Stomach (tissue), 9 donors: ENCODE data around the gene NARS2. TPM values are rescaled to one million over a fixed set of nuclear protein-coding genes. Genes with fewer than 3 reads are reported as not detected.
"Not testable (repeated sequence)": the region's sequence is repeated elsewhere in the genome, so short reads cannot be mapped to it uniquely, and the experiment has no call there.

Experiments
- DNase-seq, 2 donors: peaks; one replicate each; pipeline versions ENCODE4 v3.0.0 to v3.0.0-alpha.2; 2013 to 2019
- H3K27ac ChIP-seq, 5 donors: fragments of 200-600 bp in 4 of 5; sonication (generic) in 4 of 5; one replicate each; pipeline ENCODE4 v1.5.1; 2013 to 2019; ENCODE audit warnings: mild to moderate bottlenecking in 1 of 5, moderate library complexity in 1 of 5
- H3K27me3 ChIP-seq, 3 donors: fragments of 200-600 bp; sonication (generic); one replicate each; pipeline ENCODE4 v1.5.1; 2017 to 2019; ENCODE audit warnings: mixed run types in 1 of 3
- H3K36me3 ChIP-seq, 4 donors: fragments of 200-600 bp; sonication (generic); 1 replicate in 3 of 4; 2 replicates in 1 of 4; pipeline ENCODE4 v1.5.1; 2016 to 2019
- H3K4me1 ChIP-seq, 4 donors: fragments of 200-600 bp; sonication (generic); one replicate each; pipeline ENCODE4 v1.5.1; 2016 to 2019
- H3K4me3 ChIP-seq, 4 donors: fragments of 200-600 bp; sonication (generic) in 3 of 4; one replicate each; pipeline ENCODE4 v1.5.1; 2016 to 2019; ENCODE audit warnings: mild to moderate bottlenecking in 1 of 4
- H3K9me3 ChIP-seq, 4 donors: fragments of 200-600 bp; sonication (generic); one replicate each; pipeline ENCODE4 v1.5.1; 2016 to 2019
- CTCF ChIP-seq, 7 experiments: fragments of 450-650 bp in 4 of 7; fragments of 200-600 bp in 3 of 7; sonication (generic) in 3 of 7; IDR thresholded peaks; one replicate each; pipeline ENCODE4 v1.5.1; 2016 to 2019; ENCODE audit warnings: antibody characterized with exemption in 7 of 7, control low read depth in 2 of 7, mild to moderate bottlenecking in 1 of 7
- EP300 ChIP-seq: sonication (generic); formaldehyde crosslinking; IDR thresholded peaks from one replicate; pipeline ENCODE4 v1.6.1; 2017; ENCODE audit warnings: antibody characterized with exemption
- POLR2A ChIP-seq, 4 donors: fragments of 450-650 bp; IDR thresholded peaks; one replicate each; pipeline ENCODE4 v1.6.1; 2016; ENCODE audit warnings: antibody characterized with exemption in 4 of 4, control low read depth in 2 of 4, mild to moderate bottlenecking in 1 of 4, moderate library complexity in 1 of 4
- POLR2AphosphoS5 ChIP-seq, 3 donors: sonication (generic); formaldehyde crosslinking; IDR thresholded peaks; one replicate each; pipeline ENCODE4 v1.6.1; 2016; ENCODE audit warnings: antibody characterized with exemption in 3 of 3
- WGBS, 5 donors: extraction: QIAGEN DNeasy Blood & Tissue Kit in 3 of 5; methylation state at CpG; one replicate each; pipeline versions ENCODE4 v1.1.5 to v1.1.7; 2013 to 2018; 5-methylcytosine and 5-hydroxymethylcytosine counted together
- intact Hi-C: fragments of 100-400 bp; cut with DNase I; formaldehyde crosslinking; loops from one replicate; pipeline ENCODE4 v1.15.1; 2023; ENCODE audit warnings: low total_unique reads
- polyA plus RNA-seq, 3 donors: library from polyadenylated mRNA; stranded (reverse); fragments of 200-250 nt; gene quantifications; one replicate each; pipeline ENCODE4 v1.2.3, GENCODE V29; 2013
- total RNA-seq, 5 donors: library from RNA; depleted of rRNA; stranded (reverse); fragments of >200 nt; gene quantifications; one replicate each; pipeline versions ENCODE4 v1.1.0 to v1.2.3, GENCODE V29; 2014 to 2016
- donor health status: healthy with polysubstance abuse.
- donor health status: Bipolar disorder and iron deficiency.
- donor health status: healthy.

NARS2 gene
- total and polyA plus RNA-seq, 8 donors = 4.7 to 34.5 (median 14.1) TPM

- TF ChIP-seq EP300 (no peak), CTCF (IDR thresholded peaks at IDR 0.05) (no peak), POLR2AphosphoS5 (IDR thresholded peaks at IDR 0.05) (no peak), POLR2A (IDR thresholded peaks at IDR 0.05) (no peak)
- H3K36me3 ChIP-seq = no peaks in the 10 kb centered on the region
- no peak overlapping the region for H3K4me3 ChIP-seq
- H3K27ac ChIP-seq = no peak overlapping the region
- H3K27me3 ChIP-seq = peaks cover 0 to 9% (median 0%) of the 10 kb centered on the region in 3 donors
- DNase-seq = no peak
- H3K9me3 ChIP-seq = no peaks in the 10 kb centered on the region
- WGBS, 5 donors = 82 to 89% (median 83%) methylated on average over 7 of the region's 7 CpGs
- H3K4me1 ChIP-seq = peaks cover 0 to 10% (median 4%) of the 10 kb centered on the region in 4 donors
- intact Hi-C loops = no loop called here
These were observed 30.6 kb upstream of the NARS2 start for GRCh38 chr11:78605296-78605695.

GRCh38 chr11:78603792-78604191 lies 29.1 kb upstream of the NARS2 start:
- no peak for DNase-seq
- Histone ChIP-seq H3K27me3 (peaks cover 0 to 9% (median 0%) of the 10 kb centered on the region in 3 donors), H3K4me1 (peaks cover 0 to 10% (median 4%) of the 10 kb centered on the region in 4 donors), H3K27ac (no peak overlapping the region), H3K36me3 (no peaks in the 10 kb centered on the region), H3K9me3 (no peaks in the 10 kb centered on the region), H3K4me3 (no peak overlapping the region)
- intact Hi-C loops = no loop called here
- TF ChIP-seq POLR2A (IDR thresholded peaks at IDR 0.05) (no peak), CTCF (IDR thresholded peaks at IDR 0.05) (no peak), EP300 (no peak), POLR2AphosphoS5 (IDR thresholded peaks at IDR 0.05) (no peak)
- WGBS, 5 donors = 62 to 86% (median 74%) methylated on average over 1 of the region's 1 CpG

GRCh38 chr11:78602771-78603170 lies 28.1 kb upstream of the NARS2 start:
- H3K36me3 ChIP-seq, H3K27ac ChIP-seq, intact Hi-C loops, DNase-seq, H3K9me3 ChIP-seq, H3K27me3 ChIP-seq, H3K4me3 ChIP-seq: not testable (repeated sequence)
- WGBS, 5 donors = 83 to 98% (median 90%) methylated on average over 2 to 5 of the region's 5 CpGs
- peaks cover 0 to 10% (median under 1%) of the 10 kb centered on the region in 4 donors for H3K4me1 ChIP-seq

GRCh38 chr11:78601066-78601465 lies 26.4 kb upstream of the NARS2 start:
- H3K4me1 ChIP-seq, H3K36me3 ChIP-seq, H3K4me3 ChIP-seq, intact Hi-C loops, DNase-seq, H3K27ac ChIP-seq, H3K9me3 ChIP-seq, H3K27me3 ChIP-seq: not testable (repeated sequence)
- WGBS, 5 donors = 43 to 55% (median 52%) methylated on average over 5 of the region's 5 CpGs

GRCh38 chr11:78597579-78597978 lies 22.9 kb upstream of the NARS2 start:
- WGBS, 5 donors = 92 to 100% (median 97%) methylated on average over 2 of the region's 2 CpGs
- intact Hi-C loops, H3K9me3 ChIP-seq, H3K36me3 ChIP-seq, H3K4me3 ChIP-seq, H3K4me1 ChIP-seq, H3K27ac ChIP-seq, DNase-seq, H3K27me3 ChIP-seq: not testable (repeated sequence)

GRCh38 chr11:78595436-78596130 lies 20.9 kb upstream of the NARS2 start:
- no peak for DNase-seq
- Histone ChIP-seq H3K4me1 (peaks cover 0 to 6% (median 2%) of the 10 kb centered on the region in 4 donors), H3K27me3 (no peaks in the 10 kb centered on the region), H3K36me3 (no peaks in the 10 kb centered on the region), H3K4me3 (no peak overlapping the region), H3K9me3 (no peaks in the 10 kb centered on the region), H3K27ac (no peak overlapping the region)
- TF ChIP-seq POLR2A (IDR thresholded peaks at IDR 0.05) (no peak), CTCF (IDR thresholded peaks at IDR 0.05) (no peak), EP300 (no peak), POLR2AphosphoS5 (IDR thresholded peaks at IDR 0.05) (no peak)
- intact Hi-C loops = no loop called here
- WGBS, 5 donors = 67 to 82% (median 70%) methylated on average over 16 of the region's 16 CpGs
